Spleen (tissue), 7 donors: ENCODE data around the gene RAB3D.

Source experiments
- POLR2A ChIP-seq, 3 donors: fragments of 450-650 bp; IDR thresholded peaks; one replicate each; pipeline ENCODE4 v1.5.1; 2017; ENCODE audit warnings: antibody characterized with exemption in 3 of 3, mild to moderate bottlenecking in 1 of 3
- TF ChIP-seq, protein P1 (sequence below), 11 experiments: fragments of 200-600 bp in 7 of 11; fragments of 450-650 bp in 4 of 11; sonication (generic) in 4 of 11; IDR thresholded peaks in 8 of 11; conservative IDR thresholded peaks in 3 of 11; 1 replicate in 7 of 11; 2 replicates in 4 of 11; pipeline versions ENCODE4 v1.4.0 to v1.8.0; 2016 to 2021; ENCODE audit warnings: antibody characterized with exemption in 11 of 11, inconsistent platforms in 4 of 11, mild to moderate bottlenecking in 1 of 11
- donor health status: DM: no; HTN: no; CAD: no; lungs with moderate emphysema.
- donor health status: DM: no; HTN: no; CAD: no.
- donor health status: DM: no; HTN: no; CAD: no.

DNA sequence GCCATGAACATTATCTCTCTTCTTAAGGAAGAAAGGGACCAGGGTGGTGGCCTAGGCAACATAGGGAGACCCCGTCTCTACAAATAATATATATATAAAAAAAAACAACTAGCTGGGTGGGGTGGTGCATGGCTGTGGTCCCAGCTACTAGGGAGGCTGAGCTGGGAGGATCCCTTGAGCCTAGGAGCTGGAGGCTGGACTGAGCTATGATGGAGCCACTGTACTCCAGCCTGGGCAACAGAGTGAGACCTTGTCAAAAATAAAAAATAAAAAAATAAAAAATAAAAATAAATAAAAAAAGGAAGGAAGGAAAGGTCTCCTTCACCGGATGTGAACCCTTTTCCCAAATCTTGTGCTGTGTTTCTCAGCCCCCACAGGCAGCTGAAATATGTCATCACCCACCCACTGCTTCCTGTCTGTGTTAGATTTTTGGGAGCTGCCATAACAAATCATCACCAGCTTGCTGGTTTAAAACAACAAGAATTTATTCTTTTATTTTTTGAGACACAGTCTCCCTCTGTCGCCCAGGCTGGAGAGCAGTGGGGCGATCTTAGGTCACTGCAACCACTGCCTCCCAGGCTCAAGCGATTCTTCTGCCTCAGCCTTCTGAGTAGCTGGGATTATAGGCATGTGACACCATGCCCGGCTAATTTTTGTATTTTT, 53.0 kb downstream of the RAB3D start:
- no peak for TF ChIP-seq POLR2A (IDR thresholded peaks at IDR 0.05)
- TF ChIP-seq, protein P1, sequence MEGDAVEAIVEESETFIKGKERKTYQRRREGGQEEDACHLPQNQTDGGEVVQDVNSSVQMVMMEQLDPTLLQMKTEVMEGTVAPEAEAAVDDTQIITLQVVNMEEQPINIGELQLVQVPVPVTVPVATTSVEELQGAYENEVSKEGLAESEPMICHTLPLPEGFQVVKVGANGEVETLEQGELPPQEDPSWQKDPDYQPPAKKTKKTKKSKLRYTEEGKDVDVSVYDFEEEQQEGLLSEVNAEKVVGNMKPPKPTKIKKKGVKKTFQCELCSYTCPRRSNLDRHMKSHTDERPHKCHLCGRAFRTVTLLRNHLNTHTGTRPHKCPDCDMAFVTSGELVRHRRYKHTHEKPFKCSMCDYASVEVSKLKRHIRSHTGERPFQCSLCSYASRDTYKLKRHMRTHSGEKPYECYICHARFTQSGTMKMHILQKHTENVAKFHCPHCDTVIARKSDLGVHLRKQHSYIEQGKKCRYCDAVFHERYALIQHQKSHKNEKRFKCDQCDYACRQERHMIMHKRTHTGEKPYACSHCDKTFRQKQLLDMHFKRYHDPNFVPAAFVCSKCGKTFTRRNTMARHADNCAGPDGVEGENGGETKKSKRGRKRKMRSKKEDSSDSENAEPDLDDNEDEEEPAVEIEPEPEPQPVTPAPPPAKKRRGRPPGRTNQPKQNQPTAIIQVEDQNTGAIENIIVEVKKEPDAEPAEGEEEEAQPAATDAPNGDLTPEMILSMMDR (IDR thresholded peaks at IDR 0.05 in 8 of 11, conservative IDR thresholded peaks at IDR 0.05 in 3 of 11), result peak in 5 of 11 experiments; percentile 25 to 40 (median 33)
